Measurements from ENCODE around the gene NR4A1.

The NR4A1 gene

GRCh38 chr12:52090291-52090690 is 39.0 kb downstream of the NR4A1 start:
- Histone ChIP-seq H3K27ac (ENCODE audit: low read depth, low read length) (no peak overlapping the region), H3F3A (ENCODE audit: insufficient read depth) (no peaks in the 10 kb centered on the region), H3K9me2 (replicated peaks; ENCODE audit: insufficient read depth, low read length) (no peaks in the 10 kb centered on the region), H3K27me3 (ENCODE audit: low read length) (no peaks in the 10 kb centered on the region), H3K36me3 (ENCODE audit: low read length) (no peaks in the 10 kb centered on the region), H3K9me3 (ENCODE audit: insufficient read depth, low read length) (no peaks in the 10 kb centered on the region), H3K79me2 (ENCODE audit: insufficient read depth, low read length) (no peaks in the 10 kb centered on the region), H3K9ac (ENCODE audit: low read length) (no peak overlapping the region), H2AFZ (ENCODE audit: low read depth, low read length, severe bottlenecking) (no peak overlapping the region), H3K4me3 (ENCODE audit: insufficient read depth, low read length, poor library complexity, severe bottlenecking) (no peak overlapping the region), H3K4me2 (ENCODE audit: low read depth, low read length, poor library complexity, severe bottlenecking) (no peak overlapping the region), H4K20me1 (ENCODE audit: low read depth, low read length) (no peaks in the 10 kb centered on the region)
- TF ChIP-seq CTCF (IDR thresholded peaks at IDR 0.05; ENCODE audit: insufficient read depth, low read length, poor library complexity, severe bottlenecking) (no peak), EZH2phosphoT487 (conservative IDR thresholded peaks at IDR 0.05; ENCODE audit: low read length) (no peak)

- TF ChIP-seq EZH2phosphoT487 (conservative IDR thresholded peaks at IDR 0.05; ENCODE audit: low read length) (no peak), CTCF (IDR thresholded peaks at IDR 0.05; ENCODE audit: insufficient read depth, low read length, poor library complexity, severe bottlenecking) (no peak)
- Histone ChIP-seq H3K4me2 (ENCODE audit: low read depth, low read length, poor library complexity, severe bottlenecking) (no peak overlapping the region), H3K36me3 (ENCODE audit: low read length) (no peaks in the 10 kb centered on the region), H3K9ac (ENCODE audit: low read length) (no peak overlapping the region), H3F3A (ENCODE audit: insufficient read depth) (no peaks in the 10 kb centered on the region), H3K9me3 (ENCODE audit: insufficient read depth, low read length) (no peaks in the 10 kb centered on the region), H3K9me2 (replicated peaks; ENCODE audit: insufficient read depth, low read length) (no peaks in the 10 kb centered on the region), H4K20me1 (ENCODE audit: low read depth, low read length) (no peaks in the 10 kb centered on the region), H3K27me3 (ENCODE audit: low read length) (no peaks in the 10 kb centered on the region), H3K79me2 (ENCODE audit: insufficient read depth, low read length) (no peaks in the 10 kb centered on the region), H2AFZ (ENCODE audit: low read depth, low read length, severe bottlenecking) (no peak overlapping the region), H3K4me3 (ENCODE audit: insufficient read depth, low read length, poor library complexity, severe bottlenecking) (no peak overlapping the region), H3K27ac (ENCODE audit: low read depth, low read length) (no peak overlapping the region)
These were observed 39.8 kb downstream of the NR4A1 start for GRCh38 chr12:52091061-52091460.

GRCh38 chr12:52091869-52092268 is 40.6 kb downstream of the NR4A1 start:
- Histone ChIP-seq H3K27ac (ENCODE audit: low read depth, low read length) (no peak overlapping the region), H3K4me3 (ENCODE audit: insufficient read depth, low read length, poor library complexity, severe bottlenecking) (no peak overlapping the region), H3K36me3 (ENCODE audit: low read length) (no peaks in the 10 kb centered on the region), H2AFZ (ENCODE audit: low read depth, low read length, severe bottlenecking) (no peak overlapping the region), H4K20me1 (ENCODE audit: low read depth, low read length) (no peaks in the 10 kb centered on the region), H3K9me2 (replicated peaks; ENCODE audit: insufficient read depth, low read length) (no peaks in the 10 kb centered on the region), H3K9me3 (ENCODE audit: insufficient read depth, low read length) (no peaks in the 10 kb centered on the region), H3K79me2 (ENCODE audit: insufficient read depth, low read length) (no peaks in the 10 kb centered on the region), H3K27me3 (ENCODE audit: low read length) (no peaks in the 10 kb centered on the region), H3F3A (ENCODE audit: insufficient read depth) (no peaks in the 10 kb centered on the region), H3K4me2 (ENCODE audit: low read depth, low read length, poor library complexity, severe bottlenecking) (no peak overlapping the region), H3K9ac (ENCODE audit: low read length) (no peak overlapping the region)
- TF ChIP-seq CTCF (IDR thresholded peaks at IDR 0.05; ENCODE audit: insufficient read depth, low read length, poor library complexity, severe bottlenecking) (no peak), EZH2phosphoT487 (conservative IDR thresholded peaks at IDR 0.05; ENCODE audit: low read length) (no peak)
